Measurements from ENCODE around the gene LPIN1.
"Not testable (repeated sequence)": the region's sequence is repeated elsewhere in the genome, so short reads cannot be mapped to it uniquely, and the experiment has no call there.

The LPIN1 gene

GRCh38 chr2:11832531-11832930, 86.1 kb downstream of the LPIN1 start:
- no peak for DNase-seq (ENCODE audit: low read depth in 2 of 2)

DNA sequence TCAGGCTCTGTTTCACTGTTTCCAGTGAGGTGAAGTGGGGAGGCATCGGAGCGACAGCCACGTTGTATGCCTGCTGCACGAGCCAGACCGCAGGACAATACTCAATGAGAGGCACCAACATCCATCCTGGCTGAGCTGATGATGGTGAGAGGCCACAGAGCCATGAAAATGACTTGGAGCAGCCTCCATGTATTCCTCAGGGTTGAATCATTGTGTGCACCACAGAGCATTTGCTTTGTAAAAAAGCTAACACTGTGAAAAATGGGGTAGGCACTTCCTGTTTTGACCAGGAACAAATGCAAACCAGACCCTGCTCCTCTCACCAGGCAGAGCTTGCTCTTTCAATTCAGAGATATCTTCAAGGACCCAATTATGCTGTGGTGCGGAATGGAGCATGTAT, 87.2 kb downstream of the LPIN1 start:
- no peak for DNase-seq (ENCODE audit: low read depth in 2 of 2)

DNA sequence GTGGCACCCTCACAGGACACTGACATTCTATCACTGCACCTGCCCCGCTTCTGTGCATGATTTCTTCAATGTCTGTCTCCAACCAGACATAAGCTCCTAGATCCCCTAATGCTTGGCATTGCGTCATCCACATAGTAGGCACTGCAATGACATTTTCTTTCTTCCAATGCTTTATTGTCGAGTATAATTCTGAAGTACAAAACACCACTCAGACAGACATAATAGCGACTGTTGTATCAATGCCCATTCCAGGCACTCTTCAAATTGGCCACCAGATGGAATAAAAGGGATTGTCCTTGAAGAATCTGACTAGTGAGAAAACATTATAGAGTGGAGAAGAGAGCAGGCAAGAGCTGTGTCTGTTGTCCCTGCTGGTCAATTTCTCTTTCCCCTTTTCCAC, 89.0 kb downstream of the LPIN1 start:
- DNase-seq (ENCODE audit: low read depth in 2 of 2): no peak

GRCh38 chr2:11836647-11837219, 90.3 kb downstream of the LPIN1 start:
- no peak for DNase-seq (ENCODE audit: low read depth in 2 of 2)

DNA sequence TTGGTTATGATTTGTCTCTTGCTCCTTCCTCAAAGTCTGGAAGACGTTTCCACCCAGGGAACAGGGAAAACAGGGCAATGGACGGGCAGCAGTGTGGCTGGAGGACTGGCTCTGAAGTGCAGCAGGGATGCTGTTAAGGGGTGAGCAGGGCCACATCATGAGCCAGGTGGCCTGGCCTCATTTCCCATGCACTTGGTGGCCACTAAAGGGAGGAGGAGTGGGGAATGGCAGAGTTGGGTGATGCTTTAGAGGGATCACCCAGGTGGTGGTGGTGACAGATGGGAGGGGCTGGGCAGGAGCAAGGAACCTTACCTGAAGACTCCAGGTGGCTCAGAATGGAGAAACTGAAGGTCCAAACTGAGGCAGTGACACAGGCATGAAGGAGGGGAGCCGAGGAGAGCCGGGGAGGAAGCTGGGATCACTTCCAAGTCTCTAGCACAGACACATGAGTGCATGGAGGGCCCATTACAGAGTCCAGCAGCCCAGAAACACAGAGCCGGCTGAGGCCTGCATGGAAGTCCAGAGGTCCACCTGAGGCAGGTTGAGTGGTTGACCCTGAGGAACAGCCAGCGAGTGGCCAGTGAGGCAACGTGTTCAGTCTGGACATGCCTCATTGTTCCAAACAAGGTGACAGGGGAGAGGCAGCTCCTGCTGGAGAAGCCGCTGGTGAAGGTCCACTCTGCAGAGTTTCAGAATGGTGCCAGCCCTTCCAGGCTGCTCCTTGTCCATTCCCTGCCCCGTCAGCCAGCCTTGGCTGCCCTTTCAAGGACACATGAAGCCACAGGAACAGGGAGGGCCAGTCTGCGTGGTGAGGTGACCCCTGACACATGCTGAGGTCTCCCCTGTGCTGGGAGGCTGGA, 91.7 kb downstream of the LPIN1 start:
- no peak for DNase-seq (ENCODE audit: low read depth in 2 of 2)

GRCh38 chr2:11839916-11840315, 93.5 kb downstream of the LPIN1 start:
- DNase-seq (ENCODE audit: low read depth in 2 of 2): no peak

GRCh38 chr2:11842336-11842735, 95.9 kb downstream of the LPIN1 start:
- no peak for DNase-seq (ENCODE audit: low read depth in 2 of 2)

- not testable (repeated sequence) for DNase-seq (ENCODE audit: low read depth in 2 of 2)
Measured at GRCh38 chr2:11844798-11845197, 98.4 kb downstream of the LPIN1 start.

- not testable (repeated sequence) for DNase-seq (ENCODE audit: low read depth in 2 of 2)
Measured at GRCh38 chr2:11847935-11848334, 101.5 kb downstream of the LPIN1 start.

DNA sequence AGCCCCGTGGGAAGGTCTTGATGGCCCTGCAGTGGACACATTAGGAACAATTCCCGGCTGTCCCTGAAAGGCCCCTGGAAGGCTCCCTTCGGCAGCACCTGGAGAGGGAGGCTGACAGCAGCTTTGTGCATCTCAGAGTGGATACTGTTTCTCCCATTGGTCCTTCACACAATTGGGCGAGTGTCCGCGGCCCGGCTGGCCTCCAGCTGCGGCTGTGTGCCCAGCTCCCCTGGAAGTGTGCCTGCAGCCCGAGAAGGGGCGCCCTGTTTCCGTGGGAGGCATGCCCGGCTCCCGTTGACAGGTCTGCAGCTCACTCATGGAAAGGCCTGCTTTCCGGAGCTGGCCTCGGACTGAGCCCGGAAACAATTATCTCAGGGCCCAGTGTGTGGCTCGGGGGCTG, 103.7 kb downstream of the LPIN1 start:
- DNase-seq (ENCODE audit: low read depth in 2 of 2): no peak

DNA sequence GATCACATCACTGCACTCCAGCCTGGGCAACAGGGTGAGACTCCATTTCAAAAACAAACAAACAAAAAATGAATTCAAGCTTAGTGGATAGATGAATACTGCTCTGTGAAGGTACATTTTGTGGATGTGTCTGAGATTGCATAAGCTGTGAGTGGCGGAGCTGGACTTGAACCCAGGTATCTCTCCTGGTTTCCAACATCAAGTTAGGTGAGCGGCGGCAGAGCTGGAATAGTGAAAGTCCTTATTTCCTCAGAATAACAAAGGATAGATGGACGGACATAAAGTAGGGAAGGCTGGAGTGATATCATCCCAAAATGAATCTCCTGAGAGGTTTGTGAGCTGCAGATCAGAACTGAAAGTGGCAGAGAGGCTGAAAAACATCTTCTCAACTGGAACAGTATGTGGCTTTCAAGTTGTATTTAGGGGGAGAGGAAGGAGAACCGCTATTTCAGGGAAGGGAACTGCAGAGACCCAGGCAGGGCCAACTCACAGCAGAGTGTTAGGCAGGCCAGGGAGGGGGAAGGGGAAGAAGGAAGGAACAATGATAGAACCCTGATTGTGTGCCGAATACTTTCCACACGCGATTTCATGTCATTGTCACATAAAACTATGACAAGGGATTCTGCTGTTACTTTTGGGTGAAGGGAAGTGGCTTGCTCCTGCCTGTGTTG, 106.2 kb downstream of the LPIN1 start:
- DNase-seq (ENCODE audit: low read depth in 2 of 2): no peak

DNA sequence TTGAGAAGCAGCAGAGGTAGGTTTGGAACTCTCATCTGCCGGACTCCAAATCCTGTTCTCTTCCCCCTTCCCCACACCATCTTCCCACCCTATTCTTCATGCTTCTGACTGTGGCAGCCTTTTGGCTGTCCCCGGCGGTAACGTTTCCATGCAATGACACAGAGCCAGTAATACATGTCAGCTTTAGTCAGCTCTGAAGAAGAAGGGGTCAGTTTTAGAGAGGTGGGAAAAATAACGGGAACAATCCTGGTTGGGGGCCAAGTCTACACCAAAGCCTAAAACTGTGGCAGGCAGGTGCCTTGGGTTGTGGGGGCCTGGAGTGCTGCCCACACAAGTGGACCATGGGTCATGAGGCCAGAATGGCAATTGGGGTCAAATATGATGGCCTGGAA, 106.8 kb downstream of the LPIN1 start:
- no peak for DNase-seq (ENCODE audit: low read depth in 2 of 2)

GRCh38 chr2:11855064-11855760, 108.8 kb downstream of the LPIN1 start:
- DNase-seq (ENCODE audit: low read depth in 2 of 2): no peak

GRCh38 chr2:11856095-11856494, 109.7 kb downstream of the LPIN1 start:
- DNase-seq (ENCODE audit: low read depth in 2 of 2): no peak

DNA sequence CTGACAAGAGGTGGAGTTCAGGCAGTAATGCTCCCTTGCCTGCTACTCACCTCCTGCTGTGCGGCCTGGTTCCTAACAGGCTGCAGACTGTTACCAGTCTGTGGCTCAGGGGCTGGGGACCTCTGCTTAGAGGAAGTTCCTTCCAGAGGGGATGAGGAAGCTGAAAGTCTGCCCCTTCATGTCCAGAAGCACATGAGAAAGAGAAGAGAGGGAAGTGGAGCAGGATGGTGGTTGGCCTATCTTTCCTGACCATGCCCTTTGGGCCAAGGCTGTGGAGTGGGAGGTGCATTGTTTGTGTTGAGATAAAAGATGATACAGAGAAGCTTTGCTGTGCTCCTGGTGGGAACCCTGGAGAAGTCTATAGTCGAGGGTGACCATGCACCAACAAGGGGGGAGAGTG, 112.5 kb downstream of the LPIN1 start:
- no peak for DNase-seq (ENCODE audit: low read depth in 2 of 2)

DNA sequence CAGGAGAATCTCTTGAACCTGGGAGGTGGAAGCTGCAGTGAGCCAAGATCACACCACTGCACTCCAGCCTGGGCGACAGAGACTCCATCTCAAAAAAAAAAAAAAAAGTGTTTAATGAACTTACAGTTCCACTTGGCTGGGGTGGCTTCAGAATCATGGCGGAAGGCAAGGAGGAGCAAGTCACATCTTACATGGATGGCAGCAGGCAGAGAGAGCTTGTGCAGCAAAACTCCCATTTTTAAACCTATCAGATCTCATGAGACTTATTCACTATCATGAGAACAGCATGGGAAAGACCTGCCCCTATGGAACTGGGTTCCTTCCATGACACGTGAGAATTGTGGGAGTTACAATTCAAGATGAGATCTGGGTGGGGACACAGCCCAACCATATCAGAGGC, 113.5 kb downstream of the LPIN1 start:
- DNase-seq (ENCODE audit: low read depth in 2 of 2): not testable (repeated sequence)

DNA sequence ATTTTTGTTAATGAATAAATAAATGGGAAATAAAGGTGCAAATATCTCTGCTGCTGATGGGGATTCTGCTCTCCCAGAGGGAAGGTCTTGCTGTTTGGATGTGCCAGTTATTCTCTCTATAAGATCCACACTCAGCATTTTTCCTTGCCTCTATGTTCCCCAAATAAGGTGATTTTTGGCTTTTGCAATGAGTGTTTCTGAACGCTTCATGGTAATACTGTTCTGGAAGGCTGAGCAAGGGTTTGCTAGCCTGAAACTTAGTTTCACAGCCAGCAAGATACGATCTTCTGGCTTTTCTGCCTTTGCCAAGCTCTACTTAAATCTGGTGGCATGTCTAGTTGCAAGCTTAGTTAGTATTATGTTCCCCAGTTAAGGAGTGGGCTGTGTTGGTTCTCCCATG, 114.6 kb downstream of the LPIN1 start:
- DNase-seq (ENCODE audit: low read depth in 2 of 2): no peak

DNA sequence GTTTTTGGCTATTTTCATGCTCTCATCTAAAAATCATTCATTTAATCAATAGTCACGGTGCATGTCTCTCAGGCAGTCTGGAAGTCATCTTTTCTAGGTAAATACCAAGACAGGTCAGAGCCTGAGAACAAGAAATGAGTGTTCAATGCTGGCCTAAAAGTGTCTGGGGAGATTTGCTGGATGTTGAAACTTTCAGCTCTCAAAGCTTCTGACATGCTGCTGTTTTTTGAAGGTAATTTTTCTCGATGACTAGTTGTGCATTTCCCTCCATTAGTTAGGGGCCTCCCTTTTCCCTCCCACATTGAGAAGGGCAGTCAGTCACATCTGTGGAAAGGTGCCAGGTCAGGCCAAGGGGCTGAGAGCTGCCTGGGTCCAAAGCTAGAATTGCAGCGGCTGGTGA, 115.6 kb downstream of the LPIN1 start:
- no peak for DNase-seq (ENCODE audit: low read depth in 2 of 2)

GRCh38 chr2:11863103-11863502, 116.7 kb downstream of the LPIN1 start:
- DNase-seq (ENCODE audit: low read depth in 2 of 2): no peak

- peak; percentile 36 to 50 for DNase-seq (ENCODE audit: low read depth in 2 of 2)
Measured at GRCh38 chr2:11863513-11864328, 117.3 kb downstream of the LPIN1 start.

GRCh38 chr2:11864724-11865123, 118.3 kb downstream of the LPIN1 start:
- DNase-seq (ENCODE audit: low read depth in 2 of 2): no peak
